Vagina (tissue), 2 donors: ENCODE measurements around the gene PRDM2. TPM values are rescaled to one million over a fixed set of nuclear protein-coding genes. Genes with fewer than 3 reads are reported as not detected.

Experiments used
- DNase-seq, 2 donors: peaks; one replicate each; pipeline ENCODE4 v3.0.0-alpha.2; 2017; ENCODE audit errors: extremely low spot score in 2 of 2
- H3K27ac ChIP-seq: fragments of 200-600 bp; sonication (generic); one replicate; pipeline ENCODE4 v1.5.1; 2019
- H3K27me3 ChIP-seq: fragments of 200-600 bp; sonication (generic); one replicate; pipeline ENCODE4 v1.5.1; 2019
- H3K36me3 ChIP-seq, 2 donors: fragments of 200-600 bp; sonication (generic); one replicate each; pipeline ENCODE4 v1.5.1; 2017 to 2019
- H3K4me1 ChIP-seq: fragments of 200-600 bp; sonication (generic); one replicate; pipeline ENCODE4 v1.5.1; 2019
- H3K4me3 ChIP-seq, 2 donors: fragments of 200-600 bp; sonication (generic); 1 replicate in 1 of 2; 2 replicates in 1 of 2; pipeline ENCODE4 v1.5.1; 2016 to 2019
- H3K9me3 ChIP-seq: fragments of 200-600 bp; sonication (generic); one replicate; pipeline ENCODE4 v1.5.1; 2019
- POLR2A ChIP-seq, 2 donors: fragments of 450-650 bp; IDR thresholded peaks; one replicate each; pipeline ENCODE4 v1.6.1; 2017; ENCODE audit warnings: antibody characterized with exemption in 2 of 2, mild to moderate bottlenecking in 2 of 2, moderate library complexity in 2 of 2
- POLR2AphosphoS5 ChIP-seq, 2 donors: sonication (generic); formaldehyde crosslinking; IDR thresholded peaks; one replicate each; pipeline ENCODE4 v1.9.0; 2017; ENCODE audit warnings: antibody characterized with exemption in 2 of 2, mild to moderate bottlenecking in 2 of 2, low read depth in 1 of 2; ENCODE audit not compliant: insufficient read depth in 1 of 2
- intact Hi-C: fragments of 100-400 bp; cut with DNase I; formaldehyde crosslinking; loops from one replicate; pipeline ENCODE4 v1.15.1; 2023
- total RNA-seq: library from RNA; depleted of rRNA; stranded (reverse); fragments of >200 nt; gene quantifications from one replicate; pipeline ENCODE4 v1.2.3, GENCODE V29; 2016
- TF ChIP-seq, protein P1 (sequence below), 3 experiments: fragments of 450-650 bp in 2 of 3; fragments of 200-600 bp in 1 of 3; sonication (generic) in 1 of 3; IDR thresholded peaks; one replicate each; pipeline ENCODE4 v1.5.1; 2017 to 2019; ENCODE audit warnings: antibody characterized with exemption in 3 of 3, mild to moderate bottlenecking in 2 of 3, moderate library complexity in 2 of 3

The PRDM2 gene
- total RNA-seq, 1 donor from 2014 or later: 56.2 TPM

GRCh38 chr1:13823126-13823880, 123.3 kb downstream of the PRDM2 start:
- peak; percentile 42 to 81 for DNase-seq
- H3K9me3 ChIP-seq: no peaks in the 10 kb centered on the region
- intact Hi-C loops: no loop called here
- H3K4me3 ChIP-seq: no peak overlapping the region
- no peaks in the 10 kb centered on the region for H3K27me3 ChIP-seq
- peaks cover 0 to 16% of the 10 kb centered on the region in 2 donors for H3K36me3 ChIP-seq
- H3K4me1 ChIP-seq: no peaks in the 10 kb centered on the region
- H3K27ac ChIP-seq: no peak overlapping the region
- TF ChIP-seq POLR2AphosphoS5 (IDR thresholded peaks at IDR 0.05; ENCODE audit: insufficient read depth in 1 of 2, low read depth in 1 of 2) (no peak), POLR2A (IDR thresholded peaks at IDR 0.05) (no peak)
- TF ChIP-seq, protein P1, sequence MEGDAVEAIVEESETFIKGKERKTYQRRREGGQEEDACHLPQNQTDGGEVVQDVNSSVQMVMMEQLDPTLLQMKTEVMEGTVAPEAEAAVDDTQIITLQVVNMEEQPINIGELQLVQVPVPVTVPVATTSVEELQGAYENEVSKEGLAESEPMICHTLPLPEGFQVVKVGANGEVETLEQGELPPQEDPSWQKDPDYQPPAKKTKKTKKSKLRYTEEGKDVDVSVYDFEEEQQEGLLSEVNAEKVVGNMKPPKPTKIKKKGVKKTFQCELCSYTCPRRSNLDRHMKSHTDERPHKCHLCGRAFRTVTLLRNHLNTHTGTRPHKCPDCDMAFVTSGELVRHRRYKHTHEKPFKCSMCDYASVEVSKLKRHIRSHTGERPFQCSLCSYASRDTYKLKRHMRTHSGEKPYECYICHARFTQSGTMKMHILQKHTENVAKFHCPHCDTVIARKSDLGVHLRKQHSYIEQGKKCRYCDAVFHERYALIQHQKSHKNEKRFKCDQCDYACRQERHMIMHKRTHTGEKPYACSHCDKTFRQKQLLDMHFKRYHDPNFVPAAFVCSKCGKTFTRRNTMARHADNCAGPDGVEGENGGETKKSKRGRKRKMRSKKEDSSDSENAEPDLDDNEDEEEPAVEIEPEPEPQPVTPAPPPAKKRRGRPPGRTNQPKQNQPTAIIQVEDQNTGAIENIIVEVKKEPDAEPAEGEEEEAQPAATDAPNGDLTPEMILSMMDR (IDR thresholded peaks at IDR 0.05): no peak

GRCh38 chr1:13823936-13824335, 123.9 kb downstream of the PRDM2 start:
- TF ChIP-seq POLR2AphosphoS5 (IDR thresholded peaks at IDR 0.05; ENCODE audit: insufficient read depth in 1 of 2, low read depth in 1 of 2) (no peak), POLR2A (IDR thresholded peaks at IDR 0.05) (no peak)
- TF ChIP-seq, protein P1 (IDR thresholded peaks at IDR 0.05): no peak
- Histone ChIP-seq H3K4me3 (no peak overlapping the region), H3K4me1 (no peaks in the 10 kb centered on the region), H3K27ac (no peak overlapping the region), H3K27me3 (no peaks in the 10 kb centered on the region), H3K9me3 (no peaks in the 10 kb centered on the region), H3K36me3 (peaks cover 0 to 15% of the 10 kb centered on the region in 2 donors)
- intact Hi-C loops: no loop called here
- peak in 1 of 2 donors; percentile 49 for DNase-seq

DNA sequence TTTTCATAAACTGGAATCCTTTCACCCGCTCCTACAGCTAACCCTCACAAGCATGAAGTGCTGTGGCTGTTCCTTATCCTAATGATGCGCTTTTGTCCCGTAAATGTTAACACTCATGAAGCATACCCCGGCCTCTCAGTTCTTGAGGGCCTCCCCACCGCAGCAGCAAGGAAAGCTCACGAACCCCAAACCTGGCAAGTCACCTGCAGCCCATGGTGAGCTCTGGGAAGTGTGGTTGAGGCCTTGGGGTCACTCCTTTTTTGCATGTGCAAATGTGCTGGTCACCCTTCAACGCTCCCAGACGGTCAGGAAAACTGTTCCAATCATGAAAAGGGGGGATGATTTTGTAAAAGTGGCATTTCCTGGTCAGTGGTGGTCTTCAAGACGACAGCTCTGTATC, 124.6 kb downstream of the PRDM2 start:
- intact Hi-C loops: no loop called here
- TF ChIP-seq POLR2AphosphoS5 (IDR thresholded peaks at IDR 0.05; ENCODE audit: insufficient read depth in 1 of 2, low read depth in 1 of 2): no peak
- no peak for TF ChIP-seq POLR2A (IDR thresholded peaks at IDR 0.05)
- TF ChIP-seq, protein P1 (IDR thresholded peaks at IDR 0.05): no peak
- Histone ChIP-seq H3K27ac (no peak overlapping the region), H3K36me3 (peaks cover 0 to 11% of the 10 kb centered on the region in 2 donors), H3K4me1 (no peaks in the 10 kb centered on the region), H3K27me3 (no peaks in the 10 kb centered on the region), H3K9me3 (no peaks in the 10 kb centered on the region), H3K4me3 (no peak overlapping the region)
- peak; percentile 65 to 84 for DNase-seq

DNA sequence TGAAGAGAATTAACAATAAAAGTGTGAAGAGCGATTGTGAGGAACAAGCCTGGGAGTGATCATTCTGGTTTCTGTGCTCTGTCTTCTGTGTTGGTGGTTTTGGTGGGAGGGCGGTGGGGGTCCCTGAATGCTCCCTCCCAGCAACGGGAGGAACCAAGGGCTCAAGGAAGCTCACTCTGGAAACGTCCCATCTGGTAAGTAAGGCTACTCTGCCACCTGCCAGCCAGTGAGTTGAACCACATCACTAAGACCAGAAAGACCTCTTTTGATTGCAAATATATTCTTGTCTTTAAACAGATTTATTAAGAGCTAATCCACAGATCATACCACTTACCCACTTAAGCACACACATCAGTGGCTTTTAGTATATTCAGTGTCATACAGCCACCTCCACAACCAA, 125.0 kb downstream of the PRDM2 start:
- intact Hi-C loops: no loop called here
- Histone ChIP-seq H3K27ac (no peak overlapping the region), H3K4me1 (no peaks in the 10 kb centered on the region), H3K27me3 (no peaks in the 10 kb centered on the region), H3K4me3 (no peak overlapping the region), H3K9me3 (no peaks in the 10 kb centered on the region), H3K36me3 (peaks cover 0 to 11% of the 10 kb centered on the region in 2 donors)
- TF ChIP-seq, protein P1 (IDR thresholded peaks at IDR 0.05): no peak
- TF ChIP-seq POLR2AphosphoS5 (IDR thresholded peaks at IDR 0.05; ENCODE audit: insufficient read depth in 1 of 2, low read depth in 1 of 2): no peak
- no peak for TF ChIP-seq POLR2A (IDR thresholded peaks at IDR 0.05)
- DNase-seq: peak in 1 of 2 donors; percentile 77

GRCh38 chr1:13826009-13826408, 126.0 kb downstream of the PRDM2 start:
- peak in 1 of 2 donors; percentile 22 for DNase-seq
- Histone ChIP-seq H3K4me1 (peaks cover 2% of the 10 kb centered on the region), H3K36me3 (peaks cover 0 to 11% of the 10 kb centered on the region in 2 donors), H3K4me3 (no peak overlapping the region), H3K9me3 (no peaks in the 10 kb centered on the region), H3K27ac (no peak overlapping the region), H3K27me3 (no peaks in the 10 kb centered on the region)
- TF ChIP-seq POLR2AphosphoS5 (IDR thresholded peaks at IDR 0.05; ENCODE audit: insufficient read depth in 1 of 2, low read depth in 1 of 2) (no peak), POLR2A (IDR thresholded peaks at IDR 0.05) (no peak)
- TF ChIP-seq, protein P1 (IDR thresholded peaks at IDR 0.05): no peak
- intact Hi-C loops: no loop called here
